GM21367 (cell line): ENCODE data around the gene CALB2.
"Not testable (repeated sequence)": the region's sequence is repeated elsewhere in the genome, so short reads cannot be mapped to it uniquely, and the experiment has no call there.

Source experiments
- ATAC-seq: cut with Tn5 transposase; IDR thresholded peaks from one replicate; pipeline ENCODE4 v1.9.1; 2021; ENCODE audit not compliant: unreplicated experiment

Gene CALB2

GRCh38 chr16:71352466-71352865, 6.1 kb upstream of the CALB2 start:
- ATAC-seq, result no peak

DNA sequence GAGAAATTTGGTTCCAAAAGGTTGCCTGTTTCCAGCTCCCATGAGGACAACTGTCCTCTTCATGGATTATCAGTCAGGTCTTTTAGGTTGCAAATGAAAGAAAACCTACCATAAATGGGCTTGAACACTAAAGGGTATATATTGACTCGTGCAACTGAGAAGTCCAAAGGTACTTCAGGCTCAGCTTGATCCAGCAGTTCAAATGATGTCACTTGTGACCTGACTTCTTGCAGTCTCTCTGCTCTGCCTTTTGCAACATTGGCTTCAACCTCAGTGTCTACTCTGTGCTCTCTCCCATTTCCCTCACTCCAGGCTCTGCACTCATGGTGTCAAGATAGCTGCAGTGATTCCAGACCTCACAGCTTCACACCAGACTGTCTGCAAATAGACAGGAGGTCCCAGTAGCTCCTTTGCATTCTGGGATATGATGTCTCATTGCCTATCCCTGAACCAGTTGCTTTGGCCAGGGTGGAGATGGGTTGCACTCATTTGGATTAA, 5.5 kb upstream of the CALB2 start:
- no peak for ATAC-seq

GRCh38 chr16:71353736-71354135, 4.8 kb upstream of the CALB2 start:
- no peak for ATAC-seq

DNA sequence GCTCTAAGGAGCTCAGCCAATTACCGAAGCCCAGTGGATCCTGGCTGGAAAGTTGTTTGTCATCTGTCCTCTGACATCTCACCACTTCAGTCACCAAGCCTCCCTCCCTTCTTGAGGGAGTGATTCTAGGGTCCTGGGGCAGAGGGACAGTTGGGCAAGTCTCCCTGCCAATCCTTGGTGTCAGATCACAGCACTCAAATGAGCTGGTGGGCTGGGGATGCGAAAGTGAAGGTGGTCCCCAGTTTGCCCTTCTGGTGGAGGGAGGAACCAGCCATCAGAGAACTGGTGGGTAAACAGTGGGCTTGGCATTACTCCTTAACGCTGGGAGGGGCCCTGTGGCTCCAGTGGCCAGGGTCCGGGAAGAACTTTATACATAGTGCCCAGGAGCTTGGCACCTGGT, 4.4 kb upstream of the CALB2 start:
- no peak for ATAC-seq

DNA sequence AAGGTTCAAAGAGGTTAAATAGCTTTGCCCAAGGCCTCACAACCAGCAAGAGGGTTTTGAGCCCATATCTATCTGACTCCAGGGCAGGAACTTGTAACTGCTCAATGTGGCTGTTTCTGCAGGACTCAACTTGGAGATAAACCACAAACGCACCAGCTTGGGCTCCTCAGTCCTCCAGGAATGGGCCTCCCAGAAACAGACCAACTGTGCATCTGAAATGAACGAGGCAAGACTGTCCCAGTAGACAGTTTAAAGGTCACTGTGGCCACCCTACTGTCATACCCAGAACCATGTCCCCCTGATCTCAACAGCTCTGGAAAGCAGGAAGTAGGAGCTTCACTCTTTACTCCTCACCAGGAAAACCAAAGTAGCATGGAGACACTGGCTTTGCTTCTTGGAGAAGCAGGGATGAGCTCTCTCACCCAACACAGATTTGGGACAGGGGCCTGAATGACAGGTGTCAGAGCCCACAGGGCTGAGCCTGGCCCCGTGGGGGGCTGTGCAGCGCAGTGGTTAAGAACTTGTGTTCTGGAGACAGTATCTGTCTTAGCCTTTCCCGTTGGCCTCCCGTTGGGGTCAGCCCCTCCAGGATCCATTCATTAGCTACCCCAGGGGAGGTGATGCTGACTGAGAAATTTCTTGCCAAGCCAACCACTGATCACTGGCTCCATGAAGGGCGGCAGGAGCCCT, 2.3 kb upstream of the CALB2 start:
- no peak for ATAC-seq

DNA sequence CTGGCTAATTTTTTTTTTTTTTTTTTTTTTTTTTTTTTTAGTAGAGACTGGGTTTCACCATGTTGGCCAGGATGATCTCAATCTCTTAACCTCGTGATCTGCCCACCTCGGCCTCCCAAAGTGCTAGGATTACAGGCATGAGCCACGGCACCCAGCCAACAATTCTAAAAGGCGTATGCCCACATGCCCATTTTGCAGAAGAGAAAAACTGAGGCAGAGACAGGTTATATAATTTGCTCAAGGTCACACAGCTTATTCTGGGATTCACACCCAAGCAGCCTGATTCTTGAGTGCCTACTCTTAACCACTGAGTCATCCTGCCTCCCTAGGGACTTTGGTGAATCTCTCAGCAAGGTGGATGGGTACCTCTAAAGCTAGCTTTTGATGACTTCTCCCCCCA, 1.6 kb upstream of the CALB2 start:
- ATAC-seq, result not testable (repeated sequence)

GRCh38 chr16:71357681-71358080, 842 bp upstream of the CALB2 start:
- no peak for ATAC-seq

- ATAC-seq, result no peak
Measured at GRCh38 chr16:71359431-71359830, 908 bp downstream of the CALB2 start.

GRCh38 chr16:71360378-71360777, 1.9 kb downstream of the CALB2 start:
- no peak for ATAC-seq

GRCh38 chr16:71364133-71364681, 5.7 kb downstream of the CALB2 start:
- ATAC-seq, result no peak

- no peak for ATAC-seq
Measured at GRCh38 chr16:71365021-71365420, 6.5 kb downstream of the CALB2 start.

- peak; percentile 57 for ATAC-seq
Measured at GRCh38 chr16:71367241-71367976, 8.9 kb downstream of the CALB2 start.

DNA sequence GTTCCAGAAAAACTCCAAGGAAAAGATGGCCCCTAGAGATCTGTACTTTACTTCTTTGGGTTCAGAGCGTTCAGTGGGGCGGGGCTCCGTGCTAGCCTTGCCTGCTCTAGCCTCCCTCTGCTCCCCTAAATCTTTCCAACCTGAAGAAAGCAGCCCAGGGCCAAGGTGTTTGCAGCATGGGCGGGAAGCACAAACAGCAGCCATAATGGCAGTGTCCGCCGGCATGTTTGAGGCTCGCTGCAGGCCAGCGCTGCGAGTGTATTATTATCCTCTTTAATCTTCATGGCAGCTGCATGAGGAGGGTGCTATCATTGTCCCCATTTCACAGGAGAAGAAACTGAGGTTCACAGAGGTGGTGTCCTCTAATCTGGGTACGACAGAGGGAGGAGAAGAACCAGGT, 10.4 kb downstream of the CALB2 start:
- no peak for ATAC-seq

GRCh38 chr16:71369494-71369893, 11.0 kb downstream of the CALB2 start:
- no peak for ATAC-seq

DNA sequence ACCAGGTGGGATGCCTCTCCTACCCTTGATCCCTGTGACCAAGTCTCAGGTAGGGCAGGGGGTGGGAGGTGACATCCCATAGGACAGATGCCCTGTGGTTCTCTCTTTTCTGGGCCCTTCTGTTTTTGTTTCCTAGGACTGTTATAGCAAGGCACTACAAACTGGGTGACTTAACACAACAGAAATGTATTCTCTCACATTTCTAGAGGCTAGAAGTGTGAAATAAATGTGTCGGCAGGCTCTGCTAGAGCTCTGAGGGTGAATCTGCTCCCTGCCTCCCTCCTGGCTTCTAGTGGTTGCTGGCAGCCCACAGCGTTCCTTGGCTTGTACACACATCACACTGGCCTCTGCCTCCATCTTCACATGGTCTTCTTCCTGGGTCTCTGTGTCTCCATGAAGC, 12.7 kb downstream of the CALB2 start:
- no peak for ATAC-seq

DNA sequence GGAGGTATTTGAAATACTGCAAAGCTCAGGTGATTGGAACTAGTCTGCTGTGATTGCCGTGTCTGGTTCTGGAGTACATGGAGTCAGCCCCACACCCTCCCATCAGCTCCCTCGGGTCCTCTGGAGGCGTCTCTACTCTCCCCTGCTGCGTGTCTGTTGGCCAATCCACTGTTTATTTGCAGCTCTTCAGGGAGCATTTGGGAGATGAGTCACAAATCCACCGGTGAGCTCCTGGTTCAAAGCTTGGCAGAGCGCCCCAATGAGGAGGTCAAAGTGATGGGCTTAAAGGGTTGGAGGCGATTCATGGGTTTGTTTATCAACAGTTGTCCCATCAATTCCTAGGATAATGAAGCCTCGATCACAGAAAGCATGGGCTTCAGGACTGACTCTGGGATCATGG, 14.6 kb downstream of the CALB2 start:
- no peak for ATAC-seq

DNA sequence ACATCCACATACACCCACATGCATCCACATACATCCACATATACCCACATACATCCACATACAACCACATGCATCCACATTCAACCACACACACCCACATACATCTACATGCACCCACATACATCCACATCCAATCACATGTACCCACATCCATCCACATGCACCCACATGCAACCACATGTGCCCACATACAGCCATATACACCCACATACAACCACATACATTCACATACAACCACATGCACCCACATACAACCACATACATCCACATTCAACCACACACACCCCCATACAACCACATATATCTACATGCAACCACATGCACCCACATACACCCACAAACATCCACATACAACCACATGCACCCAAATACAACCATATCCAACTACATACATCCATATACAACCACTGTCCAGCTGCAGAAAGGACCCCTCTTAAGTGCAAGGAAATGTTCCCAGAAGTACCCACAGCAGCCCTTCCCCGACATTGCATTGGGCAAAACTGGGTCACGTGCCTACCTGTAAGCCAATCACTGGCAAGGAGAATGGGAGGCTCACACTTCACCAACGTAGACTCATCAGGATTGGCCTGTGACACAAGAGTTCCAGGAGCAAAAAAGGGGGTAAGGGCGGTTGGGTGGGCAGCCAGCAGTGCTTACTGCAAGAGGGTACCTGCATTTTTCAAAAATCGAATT, 18.1 kb downstream of the CALB2 start:
- ATAC-seq, result no peak

- ATAC-seq, result no peak
Measured at GRCh38 chr16:71379711-71380110, 21.2 kb downstream of the CALB2 start.

- ATAC-seq, result no peak
Measured at GRCh38 chr16:71380831-71381230, 22.3 kb downstream of the CALB2 start.

- no peak for ATAC-seq
Measured at GRCh38 chr16:71383054-71383773, 24.7 kb downstream of the CALB2 start.
